NCI-H748 (cell line): ENCODE measurements around the gene FBRSL1.
"Not testable (repeated sequence)": the region's sequence is repeated elsewhere in the genome, so short reads cannot be mapped to it uniquely, and the experiment has no call there.

Source experiments
- DNase-seq: peaks from one replicate; lab custom pipeline; 2025; ENCODE audit not compliant: unreplicated experiment; lab: John Stamatoyannopoulos, UW

FBRSL1 gene

GRCh38 chr12:132523576-132524331 is 33.8 kb downstream of the FBRSL1 start:
- peak; percentile 37 for DNase-seq

GRCh38 chr12:132524405-132524804 is 34.5 kb downstream of the FBRSL1 start:
- DNase-seq, result no peak

- DNase-seq, result no peak
Measured at GRCh38 chr12:132525011-132525832, 35.3 kb downstream of the FBRSL1 start.

- DNase-seq, result no peak
Measured at GRCh38 chr12:132525833-132526455, 36.0 kb downstream of the FBRSL1 start.

DNA sequence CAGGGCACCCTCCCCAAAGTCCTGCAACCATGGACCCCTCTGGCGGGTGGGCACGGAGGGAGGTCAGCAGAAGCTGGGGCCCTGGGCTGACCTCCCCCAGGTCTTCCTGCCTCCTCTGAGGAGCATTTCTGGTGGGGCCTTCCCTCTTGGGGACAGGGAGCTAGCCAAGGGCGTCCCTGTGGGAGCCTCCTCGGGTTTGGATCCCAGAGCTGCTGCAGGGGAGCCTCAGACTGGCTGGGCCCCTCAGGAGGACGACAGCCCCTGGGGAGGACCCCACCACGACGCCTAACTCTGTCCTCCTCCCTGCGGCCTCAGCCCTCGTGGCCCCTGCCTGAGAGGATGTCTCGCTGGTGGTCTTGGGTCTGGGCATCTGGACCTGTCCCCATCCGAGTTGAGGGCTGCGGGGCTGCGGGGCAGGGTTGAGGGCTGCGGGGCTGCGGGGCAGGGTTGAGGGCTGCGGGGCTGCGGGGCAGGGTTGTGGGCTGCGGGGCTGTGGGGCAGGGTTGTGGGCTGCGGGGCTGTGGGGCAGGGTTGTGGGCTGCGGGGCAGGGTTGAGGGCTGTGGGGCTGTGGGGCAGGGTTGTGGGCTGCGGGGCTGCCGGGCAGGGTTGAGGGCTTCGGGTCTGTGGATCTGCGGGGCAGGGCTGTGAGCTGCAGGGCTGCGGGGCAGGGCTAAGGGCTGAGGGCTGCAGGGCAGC is 37.4 kb downstream of the FBRSL1 start:
- DNase-seq, result no peak

GRCh38 chr12:132527883-132528264 is 37.9 kb downstream of the FBRSL1 start:
- no peak for DNase-seq

- DNase-seq, result no peak
Measured at GRCh38 chr12:132528564-132529106, 38.7 kb downstream of the FBRSL1 start.

DNA sequence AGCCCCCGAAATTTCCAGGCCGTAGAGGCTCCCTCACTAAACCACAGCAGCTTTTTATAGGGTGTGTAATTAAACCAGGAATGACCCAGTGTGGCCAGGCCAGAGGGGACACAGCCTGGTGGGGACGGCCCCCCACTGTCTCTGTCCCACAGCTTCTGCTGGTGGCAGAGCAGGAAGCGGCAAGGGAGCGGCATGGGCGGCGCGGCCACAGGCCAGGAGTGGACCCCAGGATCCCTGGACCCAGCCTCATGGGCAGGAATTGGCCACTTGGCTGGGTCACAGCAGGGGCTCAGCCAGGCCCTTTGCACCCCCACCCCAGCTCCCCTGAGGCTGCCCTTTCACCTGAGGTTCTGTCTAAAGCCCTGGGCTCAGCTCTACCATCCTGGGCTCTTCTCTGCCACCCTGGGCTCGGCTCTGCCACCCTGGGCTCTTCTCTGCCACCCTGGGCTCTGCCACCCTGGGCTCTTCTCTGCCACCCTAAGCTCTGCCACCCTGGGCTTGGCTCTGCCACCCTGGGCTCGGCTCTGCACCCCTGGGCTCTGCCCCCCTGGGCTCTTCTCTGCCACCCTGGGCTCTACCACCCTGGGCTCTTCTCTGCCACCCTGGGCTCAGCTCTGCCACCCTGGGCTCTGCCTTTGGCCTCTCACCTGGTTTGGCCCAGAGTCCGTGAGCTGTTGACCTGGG is 39.3 kb downstream of the FBRSL1 start:
- DNase-seq, result no peak

DNA sequence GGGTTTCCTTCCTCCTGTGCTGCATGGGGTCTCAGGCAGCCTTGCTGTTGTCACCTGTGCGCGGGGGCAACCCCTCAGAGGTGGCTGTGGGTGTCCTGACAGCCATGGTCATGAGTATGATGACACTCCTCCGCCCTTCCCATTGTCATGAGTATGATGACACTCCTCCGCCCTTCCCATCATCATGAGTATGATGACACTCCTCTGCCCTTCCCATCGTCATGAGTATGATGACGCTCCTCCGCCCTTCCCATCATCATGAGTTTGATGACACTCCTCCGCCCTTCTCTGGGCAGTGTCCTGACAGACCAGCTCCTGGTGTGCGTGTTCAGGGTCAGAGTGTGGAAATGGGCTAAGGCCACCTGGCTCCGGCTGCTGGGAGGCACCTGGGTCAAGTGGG is 40.0 kb downstream of the FBRSL1 start:
- no peak for DNase-seq

DNA sequence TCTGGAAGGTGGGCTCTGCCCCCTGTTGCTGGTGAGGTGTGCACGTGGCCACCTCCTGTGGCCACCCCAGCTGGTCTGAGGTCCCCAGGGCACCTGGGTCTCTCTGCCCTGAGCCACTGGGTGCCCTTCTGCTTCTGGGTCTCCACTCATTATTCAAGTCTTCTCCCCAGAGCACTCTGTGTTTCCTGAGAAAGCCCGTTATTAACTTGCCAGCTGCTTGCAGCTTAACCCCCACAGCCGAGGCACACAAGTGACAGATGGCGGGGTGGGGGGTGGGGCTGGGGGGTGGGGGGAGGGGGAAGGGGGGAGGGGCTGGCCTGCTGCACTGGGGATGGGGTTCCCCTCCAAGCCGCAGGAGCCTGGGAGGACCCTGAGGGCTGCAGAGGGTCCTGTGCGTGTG is 40.5 kb downstream of the FBRSL1 start:
- no peak for DNase-seq

DNA sequence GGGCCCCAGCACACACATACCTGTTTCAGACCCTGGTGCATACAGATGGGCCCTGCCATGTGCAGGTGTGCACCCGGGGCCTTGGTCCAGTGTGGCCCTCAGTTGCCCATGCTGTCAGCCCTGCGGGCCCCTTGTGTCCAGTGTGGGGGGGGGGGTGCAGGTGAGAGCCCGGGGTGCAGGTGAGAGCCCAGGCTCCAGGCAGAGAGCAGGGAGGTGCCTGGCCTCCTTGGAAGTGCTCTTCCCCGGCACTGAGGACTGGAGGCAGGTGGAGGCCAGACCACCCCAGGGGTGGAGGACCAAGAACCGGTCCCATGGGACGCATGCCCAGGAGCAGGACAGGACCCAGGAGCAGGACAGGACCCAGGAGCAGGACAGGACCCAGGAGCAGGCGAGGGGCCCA is 40.9 kb downstream of the FBRSL1 start:
- no peak for DNase-seq

GRCh38 chr12:132532711-132533583 is 43.0 kb downstream of the FBRSL1 start:
- not testable (repeated sequence) for DNase-seq

DNA sequence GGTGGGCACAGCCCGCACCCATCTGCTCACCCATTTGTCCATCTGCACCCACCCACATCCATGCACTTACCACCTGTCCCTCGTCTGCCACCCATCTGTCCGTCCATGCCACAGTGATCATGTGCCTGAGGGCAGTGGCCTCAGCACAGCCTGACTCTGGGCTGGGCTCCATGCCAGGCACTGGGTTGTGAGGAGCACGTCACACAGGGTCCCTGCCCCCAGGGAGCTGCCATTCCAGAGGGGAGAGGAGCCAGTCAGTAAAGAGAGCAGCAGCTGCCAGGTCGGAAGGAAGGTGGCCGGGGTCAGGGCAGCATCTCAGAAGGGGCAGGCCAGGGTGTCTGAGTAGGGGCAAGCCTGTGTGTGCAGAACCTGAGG is 43.6 kb downstream of the FBRSL1 start:
- no peak for DNase-seq

DNA sequence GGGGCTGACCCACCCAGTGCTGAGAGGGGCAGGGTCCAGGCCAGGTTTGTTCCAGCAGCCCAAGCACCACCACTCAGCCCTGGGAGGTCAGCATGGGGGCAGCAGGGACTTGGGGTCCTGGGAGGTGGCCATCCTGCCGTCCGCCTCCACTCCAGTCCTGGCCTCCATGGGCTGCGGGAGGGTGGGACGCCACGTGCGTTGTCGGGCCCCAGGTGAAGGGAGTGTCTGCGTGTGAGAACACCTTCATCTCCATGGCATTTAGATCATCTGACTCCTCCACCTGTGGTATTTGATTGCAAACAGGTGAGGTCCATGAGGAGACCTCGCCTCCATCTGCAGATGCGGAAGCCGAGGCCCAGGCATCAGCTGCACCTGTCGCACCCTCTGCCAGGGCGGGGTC is 44.1 kb downstream of the FBRSL1 start:
- DNase-seq, result no peak

GRCh38 chr12:132535019-132535418 is 45.1 kb downstream of the FBRSL1 start:
- no peak for DNase-seq

- DNase-seq, result no peak
Measured at GRCh38 chr12:132536102-132536876, 46.3 kb downstream of the FBRSL1 start.

- no peak for DNase-seq
Measured at GRCh38 chr12:132537049-132537448, 47.1 kb downstream of the FBRSL1 start.

DNA sequence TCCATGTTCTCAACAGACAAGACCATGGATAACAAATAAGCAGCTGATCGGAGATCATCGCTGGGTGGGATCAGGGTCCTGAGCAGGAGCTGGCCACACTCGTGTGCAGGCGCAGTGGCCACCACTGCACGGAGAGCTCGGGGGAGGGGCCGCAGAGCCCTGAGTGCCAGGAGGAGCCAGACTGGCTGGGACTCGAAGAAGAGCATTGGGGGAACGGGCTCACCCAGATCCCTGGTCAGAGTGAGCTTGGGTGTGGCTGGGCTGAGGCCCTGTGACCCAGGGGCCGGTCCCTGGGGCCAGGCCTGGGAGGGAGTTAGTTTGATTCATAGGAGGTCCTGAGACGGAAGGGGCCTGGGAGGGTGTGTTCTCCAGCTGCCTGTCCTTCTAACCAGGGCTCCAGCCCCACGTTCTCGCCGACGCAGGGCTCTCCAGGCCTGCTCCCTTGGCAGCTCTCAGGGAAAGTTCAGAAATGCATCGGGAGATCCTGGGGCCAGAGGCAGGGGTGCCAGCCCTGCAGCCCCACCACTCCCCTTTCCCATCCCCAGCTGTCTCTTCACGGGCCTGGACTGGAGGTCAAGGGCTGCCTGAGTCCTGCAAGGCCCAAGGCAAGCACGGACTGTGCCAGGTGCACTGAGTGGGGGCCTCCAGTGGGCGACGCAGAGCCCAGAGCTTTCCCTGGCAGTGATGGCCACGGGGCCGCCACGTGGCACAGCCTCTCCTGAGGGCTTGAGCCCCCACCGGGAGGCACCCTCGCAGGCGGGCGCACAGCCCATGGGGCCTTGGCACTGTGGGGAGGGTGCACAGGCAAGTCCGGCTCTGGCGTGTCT is 48.1 kb downstream of the FBRSL1 start:
- no peak for DNase-seq
